Measurements from ENCODE around the gene ZNF620. TPM values are rescaled to one million over a fixed set of nuclear protein-coding genes. Genes with fewer than 3 reads are reported as not detected.

The ZNF620 gene
- polyA plus RNA-seq, 1 donor (not counting 4 experiments of a cell fraction or from before 2014, with no cell fraction given): 0.35 TPM

DNA sequence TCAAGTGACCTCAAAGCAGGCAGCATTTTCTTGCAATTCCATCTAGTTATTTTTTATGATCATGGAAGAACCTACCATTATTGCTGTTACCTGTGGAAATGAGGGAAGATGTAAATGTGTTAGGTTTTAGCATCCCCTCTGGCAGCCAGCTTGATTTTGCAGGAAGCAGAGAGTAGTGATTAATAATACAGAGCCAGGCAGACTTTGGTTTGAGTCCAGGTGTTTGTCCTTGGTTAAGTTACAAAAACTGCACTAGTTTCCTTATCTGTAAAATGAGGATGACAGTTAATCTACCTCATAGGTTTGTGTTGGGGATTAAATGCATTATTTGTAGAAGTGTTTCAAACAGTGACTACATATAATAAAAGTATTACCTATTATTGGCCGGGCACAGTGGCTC, 12.2 kb downstream of the ZNF620 start:
- DNase-seq (ENCODE audit: low read depth, low spot score) (no peak), FAIRE-seq (no peak)
- no peak for TF ChIP-seq EZH2 (IDR thresholded peaks at IDR 0.05; ENCODE audit: low read length)
- TF ChIP-seq, protein P1, sequence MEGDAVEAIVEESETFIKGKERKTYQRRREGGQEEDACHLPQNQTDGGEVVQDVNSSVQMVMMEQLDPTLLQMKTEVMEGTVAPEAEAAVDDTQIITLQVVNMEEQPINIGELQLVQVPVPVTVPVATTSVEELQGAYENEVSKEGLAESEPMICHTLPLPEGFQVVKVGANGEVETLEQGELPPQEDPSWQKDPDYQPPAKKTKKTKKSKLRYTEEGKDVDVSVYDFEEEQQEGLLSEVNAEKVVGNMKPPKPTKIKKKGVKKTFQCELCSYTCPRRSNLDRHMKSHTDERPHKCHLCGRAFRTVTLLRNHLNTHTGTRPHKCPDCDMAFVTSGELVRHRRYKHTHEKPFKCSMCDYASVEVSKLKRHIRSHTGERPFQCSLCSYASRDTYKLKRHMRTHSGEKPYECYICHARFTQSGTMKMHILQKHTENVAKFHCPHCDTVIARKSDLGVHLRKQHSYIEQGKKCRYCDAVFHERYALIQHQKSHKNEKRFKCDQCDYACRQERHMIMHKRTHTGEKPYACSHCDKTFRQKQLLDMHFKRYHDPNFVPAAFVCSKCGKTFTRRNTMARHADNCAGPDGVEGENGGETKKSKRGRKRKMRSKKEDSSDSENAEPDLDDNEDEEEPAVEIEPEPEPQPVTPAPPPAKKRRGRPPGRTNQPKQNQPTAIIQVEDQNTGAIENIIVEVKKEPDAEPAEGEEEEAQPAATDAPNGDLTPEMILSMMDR (optimal IDR thresholded peaks at IDR 0.05 in 1 of 3, IDR thresholded peaks at IDR 0.05 in 1 of 3, conservative IDR thresholded peaks at IDR 0.05 in 1 of 3; ENCODE audit: extremely low read depth in 1 of 3, insufficient read depth in 2 of 3, low read length in 3 of 3): no peak
- dilution Hi-C loops (cut with MboI; ENCODE audit: extremely low pct_ligation_motif_present, low sequenced_read_pairs): no loop called here
- H3K27me3 ChIP-seq (ENCODE audit: control insufficient read depth, extremely low read depth, insufficient read depth, low read length): no peaks in the 10 kb centered on the region
- H3K79me2 ChIP-seq (ENCODE audit: control insufficient read depth, insufficient read depth, low read length): no peaks in the 10 kb centered on the region
- no peaks in the 10 kb centered on the region for H3K36me3 ChIP-seq (ENCODE audit: control insufficient read depth in 2 of 2, extremely low read depth in 1 of 2, insufficient read depth in 2 of 2, low read length in 2 of 2)
- H3K27ac ChIP-seq (ENCODE audit: control insufficient read depth, insufficient read depth, low read length): no peak overlapping the region
- H4K20me1 ChIP-seq (ENCODE audit: control insufficient read depth, extremely low read depth, insufficient read depth, low read length): no peaks in the 10 kb centered on the region
- H3K9me3 ChIP-seq (ENCODE audit: control insufficient read depth, low read depth, low read length): no peaks in the 10 kb centered on the region
- no peaks in the 10 kb centered on the region for H3K9me1 ChIP-seq (ENCODE audit: control insufficient read depth, extremely low read depth, insufficient read depth, low read length)
- no peak overlapping the region for H2AFZ ChIP-seq (ENCODE audit: control insufficient read depth, low read length)
- H3K4me3 ChIP-seq (ENCODE audit: control insufficient read depth in 2 of 3, extremely low read depth in 1 of 3, insufficient read depth in 2 of 3, low read depth in 1 of 3, low read length in 3 of 3): no peak overlapping the region
- H3K4me1 ChIP-seq (ENCODE audit: control insufficient read depth, extremely low read depth, insufficient read depth, low read length): no peaks in the 10 kb centered on the region
- no peak overlapping the region for H3K4me2 ChIP-seq (ENCODE audit: control insufficient read depth, extremely low read depth, insufficient read depth, low read depth, low read length)
- H3K9ac ChIP-seq (ENCODE audit: control insufficient read depth, extremely low read depth, insufficient read depth, low read length): no peak overlapping the region

DNA sequence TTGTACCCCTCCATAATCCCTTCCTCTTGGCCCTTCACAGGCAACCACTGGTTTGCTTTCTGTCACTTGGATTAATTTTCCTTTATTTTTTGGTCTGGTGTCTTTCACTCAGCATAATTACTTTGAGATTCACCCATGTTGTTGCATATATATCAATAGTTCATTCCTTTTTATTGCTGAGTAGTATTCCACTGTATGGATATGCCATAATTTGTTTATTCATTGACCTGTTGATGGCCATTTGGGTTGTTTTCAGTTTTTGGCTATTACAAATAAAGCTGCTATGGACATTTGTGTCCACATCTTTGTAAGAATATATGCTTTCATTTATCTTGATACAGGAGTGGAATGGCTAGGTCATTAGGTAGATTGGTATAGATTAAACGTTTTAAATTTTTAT, 13.0 kb downstream of the ZNF620 start:
- Histone ChIP-seq H3K27me3 (ENCODE audit: control insufficient read depth, extremely low read depth, insufficient read depth, low read length) (no peaks in the 10 kb centered on the region), H3K79me2 (ENCODE audit: control insufficient read depth, insufficient read depth, low read length) (no peaks in the 10 kb centered on the region), H3K4me1 (ENCODE audit: control insufficient read depth, extremely low read depth, insufficient read depth, low read length) (no peaks in the 10 kb centered on the region), H3K4me3 (ENCODE audit: control insufficient read depth in 2 of 3, extremely low read depth in 1 of 3, insufficient read depth in 2 of 3, low read depth in 1 of 3, low read length in 3 of 3) (no peak overlapping the region), H3K9ac (ENCODE audit: control insufficient read depth, extremely low read depth, insufficient read depth, low read length) (no peak overlapping the region), H3K27ac (ENCODE audit: control insufficient read depth, insufficient read depth, low read length) (no peak overlapping the region), H3K9me3 (ENCODE audit: control insufficient read depth, low read depth, low read length) (no peaks in the 10 kb centered on the region), H3K36me3 (ENCODE audit: control insufficient read depth in 2 of 2, extremely low read depth in 1 of 2, insufficient read depth in 2 of 2, low read length in 2 of 2) (no peaks in the 10 kb centered on the region), H2AFZ (ENCODE audit: control insufficient read depth, low read length) (no peak overlapping the region), H4K20me1 (ENCODE audit: control insufficient read depth, extremely low read depth, insufficient read depth, low read length) (no peaks in the 10 kb centered on the region), H3K4me2 (ENCODE audit: control insufficient read depth, extremely low read depth, insufficient read depth, low read depth, low read length) (no peak overlapping the region), H3K9me1 (ENCODE audit: control insufficient read depth, extremely low read depth, insufficient read depth, low read length) (no peaks in the 10 kb centered on the region)
- TF ChIP-seq, protein P1 (optimal IDR thresholded peaks at IDR 0.05 in 1 of 3, IDR thresholded peaks at IDR 0.05 in 1 of 3, conservative IDR thresholded peaks at IDR 0.05 in 1 of 3; ENCODE audit: extremely low read depth in 1 of 3, insufficient read depth in 2 of 3, low read length in 3 of 3): no peak
- no peak for TF ChIP-seq EZH2 (IDR thresholded peaks at IDR 0.05; ENCODE audit: low read length)
- FAIRE-seq (no peak), DNase-seq (ENCODE audit: low read depth, low spot score) (no peak)
- dilution Hi-C loops (cut with MboI; ENCODE audit: extremely low pct_ligation_motif_present, low sequenced_read_pairs): no loop called here
